H9 (cell line): Measurements from ENCODE around the gene C12orf57. TPM values are rescaled to one million over a fixed set of nuclear protein-coding genes. Genes with fewer than 3 reads are reported as not detected.

Experiments used
- DNase-seq: peaks from one replicate; pipeline ENCODE4 v3.0.0-alpha.2; 2017
- H2AFZ ChIP-seq: one replicate; pipeline ENCODE4 v1.6.1; 2013; ENCODE audit warnings: mild to moderate bottlenecking, low read length, control low read depth, moderate library complexity
- H2AK5ac ChIP-seq: 2 replicates; pipeline ENCODE4 v1.6.1; 2013; ENCODE audit warnings: low read length, control low read depth, mixed read lengths; ENCODE audit not compliant: insufficient read length
- H2BK120ac ChIP-seq: one replicate; pipeline ENCODE4 v1.6.1; 2013; ENCODE audit warnings: low read depth, mild to moderate bottlenecking, low read length, control low read depth, inconsistent platforms; ENCODE audit not compliant: poor library complexity, severe bottlenecking
- H2BK12ac ChIP-seq: 2 replicates; pipeline ENCODE4 v1.6.1; 2013; ENCODE audit warnings: low read length, control low read depth, mixed read lengths, low read depth; ENCODE audit not compliant: insufficient read length
- H2BK15ac ChIP-seq: 2 replicates; pipeline ENCODE4 v1.6.1; 2013; ENCODE audit warnings: low read depth, low read length, control low read depth
- H2BK20ac ChIP-seq: one replicate; pipeline ENCODE4 v1.6.1; 2013; ENCODE audit warnings: low read depth, mild to moderate bottlenecking, low read length, control low read depth, inconsistent platforms; ENCODE audit not compliant: poor library complexity, severe bottlenecking
- H2BK5ac ChIP-seq: 2 replicates; pipeline ENCODE4 v1.6.1; 2013; ENCODE audit warnings: low read length, control low read depth, mixed read lengths; ENCODE audit not compliant: insufficient read length
- H3K14ac ChIP-seq: 2 replicates; pipeline ENCODE4 v1.6.1; 2013; ENCODE audit warnings: low read length, control low read depth; ENCODE audit not compliant: insufficient read depth
- H3K18ac ChIP-seq: 2 replicates; pipeline ENCODE4 v1.6.1; 2013; ENCODE audit warnings: low read depth, mild to moderate bottlenecking, mixed read lengths, low read length, control low read depth; ENCODE audit not compliant: insufficient read length
- H3K23ac ChIP-seq: 2 replicates; pipeline ENCODE4 v1.6.1; 2013; ENCODE audit warnings: low read length, control low read depth, mixed read lengths, low read depth; ENCODE audit not compliant: insufficient read length
- H3K23me2 ChIP-seq: 2 replicates; pipeline ENCODE4 v1.6.1; 2013; ENCODE audit warnings: low read depth, mild to moderate bottlenecking, mixed read lengths, low read length, control low read depth; ENCODE audit not compliant: insufficient read length, poor library complexity, severe bottlenecking
- H3K27ac ChIP-seq: 2 replicates; pipeline ENCODE4 v1.5.1; 2013; ENCODE audit warnings: low read length, control low read depth, mixed read lengths, low read depth; ENCODE audit not compliant: insufficient read length
- H3K27me3 ChIP-seq: 2 replicates; pipeline ENCODE4 v1.6.1; 2013; ENCODE audit warnings: low read length, control low read depth, inconsistent platforms; ENCODE audit not compliant: insufficient read depth
- H3K4ac ChIP-seq: 2 replicates; pipeline ENCODE4 v1.6.1; 2013; ENCODE audit warnings: low read depth, mild to moderate bottlenecking, control low read depth, inconsistent platforms, low read length, moderate library complexity
- H3K4me1 ChIP-seq: 2 replicates; pipeline ENCODE4 v1.6.1; 2013; ENCODE audit warnings: low read length, control low read depth, inconsistent platforms; ENCODE audit not compliant: insufficient read depth
- H3K4me2 ChIP-seq: 2 replicates; pipeline ENCODE4 v1.6.1; 2013; ENCODE audit warnings: low read length, control low read depth, mixed read lengths; ENCODE audit not compliant: insufficient read length, insufficient read depth
- H3K56ac ChIP-seq: 2 replicates; pipeline ENCODE4 v1.6.1; 2013; ENCODE audit warnings: low read depth, mild to moderate bottlenecking, mixed read lengths, low read length, control low read depth; ENCODE audit not compliant: insufficient read length
- H3K79me1 ChIP-seq: 2 replicates; pipeline ENCODE4 v1.6.1; 2013; ENCODE audit warnings: low read depth, mild to moderate bottlenecking, moderate library complexity, low read length, control low read depth, inconsistent platforms; ENCODE audit not compliant: insufficient read depth, poor library complexity, severe bottlenecking
- H3K79me2 ChIP-seq: 2 replicates; pipeline ENCODE4 v1.6.1; 2013; ENCODE audit warnings: low read length, control low read depth, inconsistent platforms; ENCODE audit not compliant: insufficient read depth
- H3K9ac ChIP-seq: 2 replicates; pipeline ENCODE4 v1.6.1; 2013; ENCODE audit warnings: low read length, control low read depth, mixed read lengths; ENCODE audit not compliant: insufficient read length; ENCODE audit errors: extremely low read depth
- H3K9me3 ChIP-seq: one replicate; pipeline ENCODE4 v1.6.1; 2013; ENCODE audit warnings: low read depth, low read length, inconsistent platforms; ENCODE audit not compliant: control insufficient read depth
- H3T11ph ChIP-seq: one replicate; pipeline ENCODE4 v1.6.1; 2013; ENCODE audit warnings: mild to moderate bottlenecking, low read length, control low read depth, inconsistent platforms
- H4K20me1 ChIP-seq: one replicate; pipeline ENCODE4 v1.6.1; 2013; ENCODE audit not compliant: control insufficient read depth, insufficient read length, insufficient read depth
- H4K5ac ChIP-seq: 2 replicates; pipeline ENCODE4 v1.6.1; 2013; ENCODE audit warnings: low read depth, mild to moderate bottlenecking, mixed read lengths, low read length, control low read depth; ENCODE audit not compliant: insufficient read length
- H4K8ac ChIP-seq: replicated peaks from 2 replicates; pipeline ENCODE4 v1.6.1; 2013; ENCODE audit warnings: low read length, control low read depth, mixed read lengths, low read depth; ENCODE audit not compliant: insufficient read length
- H4K91ac ChIP-seq: 2 replicates; pipeline ENCODE4 v1.6.1; 2013; ENCODE audit warnings: low read depth, mild to moderate bottlenecking, moderate library complexity, mixed read lengths, low read length, control low read depth; ENCODE audit not compliant: insufficient read length
- H3K27ac Mint-ChIP-seq, 3 experiments: 2 replicates in 2 of 3; 3 replicates in 1 of 3; pipeline ENCODE4 v1.8.0; 2020 to 2021; ENCODE audit warnings: mixed read lengths in 3 of 3, mild to moderate bottlenecking in 1 of 3, moderate library complexity in 1 of 3
- H3K27me3 Mint-ChIP-seq: 2 replicates; pipeline ENCODE4 v1.8.0; 2021; ENCODE audit warnings: low read depth, mild to moderate bottlenecking, moderate library complexity, mixed read lengths
- H3K36me3 Mint-ChIP-seq, 3 experiments: 2 replicates in 2 of 3; 3 replicates in 1 of 3; pipeline ENCODE4 v1.8.0; 2020 to 2021; ENCODE audit warnings: low read depth in 3 of 3, mixed read lengths in 3 of 3; ENCODE audit not compliant: insufficient read depth in 1 of 3
- H3K4me1 Mint-ChIP-seq, 2 experiments: 2 replicates each; pipeline ENCODE4 v1.8.0; 2020; ENCODE audit warnings: mixed read lengths in 2 of 2
- H3K4me3 Mint-ChIP-seq, 2 experiments: 2 replicates in 1 of 2; 3 replicates in 1 of 2; pipeline ENCODE4 v1.8.0; 2020 to 2021; ENCODE audit warnings: mild to moderate bottlenecking in 2 of 2, mixed read lengths in 2 of 2, moderate library complexity in 1 of 2
- H3K9me3 Mint-ChIP-seq, 2 experiments: 2 replicates in 1 of 2; 3 replicates in 1 of 2; pipeline ENCODE4 v1.8.0; 2020; ENCODE audit warnings: mild to moderate bottlenecking in 2 of 2, mixed read lengths in 2 of 2, moderate library complexity in 1 of 2
- CTCF ChIP-seq: fragments of 200-600 bp; sonication (generic); conservative IDR thresholded peaks from 3 replicates; pipeline ENCODE4 v1.8.0; 2021; ENCODE audit warnings: antibody characterized with exemption, mild to moderate bottlenecking
- WGBS: extraction: QIAGEN DNeasy Blood & Tissue Kit; methylation state at CpG from one replicate; pipeline ENCODE4 v1.1.7; 2013; ENCODE audit warnings: missing lambda C conversion rate, low lambda C conversion rate, mixed read lengths; ENCODE audit not compliant: insufficient read length; ENCODE audit errors: extremely low coverage; 5-methylcytosine and 5-hydroxymethylcytosine counted together
- total RNA-seq: library from RNA; stranded (reverse); gene quantifications from 2 replicates; pipeline ENCODE4 v1.2.1, GENCODE V29; 2021

Gene C12orf57
- total RNA-seq, 1 experiment from 2014 or later = 195 TPM

GRCh38 chr12:6936194-6936635, 7.6 kb upstream of the C12orf57 start:
- Histone ChIP-seq H3T11ph (no peak overlapping the region), H2BK120ac (no peak overlapping the region), H4K91ac (no peak overlapping the region), H3K27me3 (no peaks in the 10 kb centered on the region), H4K5ac (no peak overlapping the region), H3K27ac (no peak overlapping the region), H3K56ac (no peak overlapping the region), H3K9ac (no peak overlapping the region), H3K23me2 (peaks cover 7% of the 10 kb centered on the region), H2BK5ac (no peak overlapping the region), H3K4ac (no peak overlapping the region), H3K79me1 (no peaks in the 10 kb centered on the region), H4K8ac (no peak overlapping the region), H3K14ac (no peak overlapping the region), H2AK5ac (no peak overlapping the region), H2AFZ (no peak overlapping the region), H3K4me2 (no peak overlapping the region), H3K23ac (no peak overlapping the region), H4K20me1 (no peaks in the 10 kb centered on the region), H2BK15ac (no peak overlapping the region), H3K4me1 (no peaks in the 10 kb centered on the region), H3K18ac (no peak overlapping the region), H3K9me3 (no peaks in the 10 kb centered on the region), H2BK20ac (no peak overlapping the region), H3K79me2 (peaks cover 3% of the 10 kb centered on the region; the same call in 1 of the 2 replicates), H2BK12ac (no peak overlapping the region)
- Mint-ChIP-seq H3K4me1 (peaks cover 14 to 30% of the 10 kb centered on the region in 2 experiments), H3K4me3 (peak overlapping the region; percentile 61 to 80; a peak in 4 of 5 replicates), H3K36me3 (peaks cover 31 to 79% (median 56%) of the 10 kb centered on the region in 3 experiments), H3K27me3 (no peaks in the 10 kb centered on the region; the same call in 1 of the 2 replicates), H3K27ac (peak overlapping the region; percentile 10 to 96 (median 81); a peak in 6 of 7 replicates), H3K9me3 (no peaks in the 10 kb centered on the region; a peak in 1 of 5 replicates)
- no peak for TF ChIP-seq CTCF
- no peak for DNase-seq
- no CpG with 5 or more reads among the region's 3 CpGs for WGBS
